Esophagus squamous epithelium (tissue), 5 donors: ENCODE measurements around the gene B4GALT4. TPM values are rescaled to one million over a fixed set of nuclear protein-coding genes. Genes with fewer than 3 reads are reported as not detected.
"Not testable (repeated sequence)": the region's sequence is repeated elsewhere in the genome, so short reads cannot be mapped to it uniquely, and the experiment has no call there.

Experiments
- DNase-seq: peaks from one replicate; lab custom pipeline; 2025; lab: John Stamatoyannopoulos, UW
- H3K27ac ChIP-seq, 4 donors: fragments of 200-600 bp; sonication (generic); one replicate each; pipeline ENCODE4 v1.5.1; 2016 to 2019; ENCODE audit warnings: mild to moderate bottlenecking in 1 of 4
- H3K27me3 ChIP-seq, 4 donors: fragments of 200-600 bp; sonication (generic); 1 replicate in 3 of 4; 2 replicates in 1 of 4; pipeline versions ENCODE4 v1.5.1 to v1.6.0; 2017 to 2021; ENCODE audit warnings: antibody characterized with exemption in 1 of 4
- H3K36me3 ChIP-seq, 3 donors: fragments of 200-600 bp; sonication (generic); one replicate each; pipeline ENCODE4 v1.5.1; 2016 to 2019
- H3K4me1 ChIP-seq, 3 donors: fragments of 200-600 bp; sonication (generic); one replicate each; pipeline ENCODE4 v1.5.1; 2017 to 2019
- H3K4me3 ChIP-seq, 4 donors: fragments of 200-600 bp; sonication (generic); 1 replicate in 3 of 4; 2 replicates in 1 of 4; pipeline ENCODE4 v1.5.1; 2016 to 2019; ENCODE audit warnings: mild to moderate bottlenecking in 2 of 4, moderate library complexity in 1 of 4
- H3K9me3 ChIP-seq, 3 donors: fragments of 200-600 bp; sonication (generic); one replicate each; pipeline ENCODE4 v1.5.1; 2016 to 2019
- CTCF ChIP-seq, 6 experiments: fragments of 450-650 bp in 4 of 6; fragments of 200-600 bp in 2 of 6; sonication (generic) in 2 of 6; IDR thresholded peaks; one replicate each; pipeline ENCODE4 v1.5.1; 2016 to 2019; ENCODE audit warnings: antibody characterized with exemption in 6 of 6, mild to moderate bottlenecking in 4 of 6, moderate library complexity in 4 of 6
- POLR2A ChIP-seq, 4 donors: fragments of 450-650 bp; IDR thresholded peaks; one replicate each; pipeline ENCODE4 v1.6.1; 2017; ENCODE audit warnings: antibody characterized with exemption in 4 of 4, mild to moderate bottlenecking in 4 of 4, moderate library complexity in 3 of 4
- WGBS, 2 donors: methylation state at CpG; one replicate each; pipeline ENCODE4 v1.1.5; 2018; 5-methylcytosine and 5-hydroxymethylcytosine counted together
- intact Hi-C: fragments of 100-400 bp; cut with DNase I; formaldehyde crosslinking; loops from one replicate; pipeline ENCODE4 v1.15.0; 2022
- total RNA-seq, 4 donors: library from RNA; depleted of rRNA; stranded (reverse); fragments of >200 nt; gene quantifications; one replicate each; pipeline ENCODE4 v1.1.0, GENCODE V29; 2016
- donor health status: DM: yes; HTN: yes; CAD: no.

Gene B4GALT4
- total RNA-seq, 4 donors from 2014 or later, result 12.8 to 21.6 (median 15.9) TPM

GRCh38 chr3:119257654-119258410, 17.2 kb upstream of the B4GALT4 start:
- H3K4me1 ChIP-seq, result peaks cover 0 to 27% (median 10%) of the 10 kb centered on the region in 3 donors
- intact Hi-C loops, result no loop called here
- peak overlapping the region; percentile 71 to 86 (median 80) for H3K27ac ChIP-seq
- DNase-seq, result no peak
- peak overlapping the region in 1 of 4 donors; percentile 20 for H3K4me3 ChIP-seq
- TF ChIP-seq CTCF (IDR thresholded peaks at IDR 0.05) (no peak), POLR2A (IDR thresholded peaks at IDR 0.05) (no peak)
- no peaks in the 10 kb centered on the region for H3K36me3 ChIP-seq
- H3K9me3 ChIP-seq, result no peaks in the 10 kb centered on the region
- H3K27me3 ChIP-seq, result no peaks in the 10 kb centered on the region
- WGBS, 2 donors, result 30 to 49% methylated on average over 8 of the region's 8 CpGs

GRCh38 chr3:119257111-119257510, 16.4 kb upstream of the B4GALT4 start:
- H3K4me1 ChIP-seq, result peaks cover 0 to 27% (median 10%) of the 10 kb centered on the region in 3 donors
- H3K4me3 ChIP-seq, result no peak overlapping the region
- H3K9me3 ChIP-seq, result no peaks in the 10 kb centered on the region
- H3K27ac ChIP-seq, result peak overlapping the region; percentile 71 to 86 (median 80)
- no peak for DNase-seq
- WGBS, 2 donors, result 62 to 71% methylated on average over 2 of the region's 2 CpGs
- no peaks in the 10 kb centered on the region for H3K36me3 ChIP-seq
- intact Hi-C loops, result no loop called here
- no peak for TF ChIP-seq CTCF (IDR thresholded peaks at IDR 0.05)
- no peak for TF ChIP-seq POLR2A (IDR thresholded peaks at IDR 0.05)
- no peaks in the 10 kb centered on the region for H3K27me3 ChIP-seq

GRCh38 chr3:119255214-119255613, 14.5 kb upstream of the B4GALT4 start:
- no peak for DNase-seq
- TF ChIP-seq POLR2A (IDR thresholded peaks at IDR 0.05) (no peak), CTCF (IDR thresholded peaks at IDR 0.05) (no peak)
- Histone ChIP-seq H3K36me3 (no peaks in the 10 kb centered on the region), H3K27ac (no peak overlapping the region), H3K4me3 (no peak overlapping the region), H3K9me3 (no peaks in the 10 kb centered on the region), H3K27me3 (no peaks in the 10 kb centered on the region), H3K4me1 (peaks cover 0 to 27% (median 10%) of the 10 kb centered on the region in 3 donors)
- intact Hi-C loops, result no loop called here
- 88 to 91% methylated on average over 2 of the region's 2 CpGs for WGBS, 2 donors

GRCh38 chr3:119245778-119246177, 5.1 kb upstream of the B4GALT4 start:
- H3K36me3 ChIP-seq, result no peaks in the 10 kb centered on the region
- no peak overlapping the region for H3K4me3 ChIP-seq
- H3K9me3 ChIP-seq, result peaks cover 0 to 5% (median 4%) of the 10 kb centered on the region in 3 donors
- intact Hi-C loops, result no loop called here
- no peak for DNase-seq
- TF ChIP-seq POLR2A (IDR thresholded peaks at IDR 0.05) (no peak), CTCF (IDR thresholded peaks at IDR 0.05) (no peak)
- H3K4me1 ChIP-seq, result peaks cover 0 to 17% (median 5%) of the 10 kb centered on the region in 3 donors
- WGBS, 2 donors, result 60% methylated on average over 1 of the region's 2 CpGs; no CpG with 5 or more reads in 1 of the 2 donors
- H3K27ac ChIP-seq, result no peak overlapping the region
- H3K27me3 ChIP-seq, result no peaks in the 10 kb centered on the region

GRCh38 chr3:119243712-119244111, 3.0 kb upstream of the B4GALT4 start:
- H3K4me3 ChIP-seq, result no peak overlapping the region
- TF ChIP-seq POLR2A (IDR thresholded peaks at IDR 0.05) (no peak), CTCF (IDR thresholded peaks at IDR 0.05) (no peak)

GRCh38 chr3:119243058-119243529, 2.4 kb upstream of the B4GALT4 start:
- H3K9me3 ChIP-seq, H3K27me3 ChIP-seq, H3K36me3 ChIP-seq, DNase-seq, H3K4me3 ChIP-seq, intact Hi-C loops, H3K27ac ChIP-seq: not testable (repeated sequence)
- 70 to 91% methylated on average over 2 to 5 of the region's 7 CpGs for WGBS, 2 donors
- H3K4me1 ChIP-seq, result peaks cover 4 to 38% (median 21%) of the 10 kb centered on the region in 3 donors

More at GRCh38 chr3:119243712-119244111, 3.0 kb upstream of the B4GALT4 start:
- intact Hi-C loops, result no loop called here
- H3K4me1 ChIP-seq, result peaks cover 4 to 32% (median 19%) of the 10 kb centered on the region in 3 donors
- H3K36me3 ChIP-seq, result no peaks in the 10 kb centered on the region
- peaks cover 0 to 5% (median 4%) of the 10 kb centered on the region in 3 donors for H3K9me3 ChIP-seq
- H3K27ac ChIP-seq, result no peak overlapping the region
- no peaks in the 10 kb centered on the region for H3K27me3 ChIP-seq
- no peak for DNase-seq

- intact Hi-C loops, DNase-seq: not testable (repeated sequence)
- WGBS, 2 donors, result no CpG with 5 or more reads among the region's 49 CpGs
These were observed 1.8 kb upstream of the B4GALT4 start for GRCh38 chr3:119242387-119243057.

More at GRCh38 chr3:119242387-119243057, 1.8 kb upstream of the B4GALT4 start:
- peaks cover 4 to 42% (median 21%) of the 10 kb centered on the region in 3 donors for H3K4me1 ChIP-seq
- H3K27me3 ChIP-seq, H3K27ac ChIP-seq, H3K4me3 ChIP-seq, H3K36me3 ChIP-seq, H3K9me3 ChIP-seq: not testable (repeated sequence)
